ENCODE data around the gene CNST. TPM values are rescaled to one million over a fixed set of nuclear protein-coding genes. Genes with fewer than 3 reads are reported as not detected.

Gene CNST
- total and polyA plus RNA-seq, 2 of the 13 experiments (the other 11 are each of a cell fraction or from before 2014, with no cell fraction given), result 6.3 to 12.4 TPM

DNA sequence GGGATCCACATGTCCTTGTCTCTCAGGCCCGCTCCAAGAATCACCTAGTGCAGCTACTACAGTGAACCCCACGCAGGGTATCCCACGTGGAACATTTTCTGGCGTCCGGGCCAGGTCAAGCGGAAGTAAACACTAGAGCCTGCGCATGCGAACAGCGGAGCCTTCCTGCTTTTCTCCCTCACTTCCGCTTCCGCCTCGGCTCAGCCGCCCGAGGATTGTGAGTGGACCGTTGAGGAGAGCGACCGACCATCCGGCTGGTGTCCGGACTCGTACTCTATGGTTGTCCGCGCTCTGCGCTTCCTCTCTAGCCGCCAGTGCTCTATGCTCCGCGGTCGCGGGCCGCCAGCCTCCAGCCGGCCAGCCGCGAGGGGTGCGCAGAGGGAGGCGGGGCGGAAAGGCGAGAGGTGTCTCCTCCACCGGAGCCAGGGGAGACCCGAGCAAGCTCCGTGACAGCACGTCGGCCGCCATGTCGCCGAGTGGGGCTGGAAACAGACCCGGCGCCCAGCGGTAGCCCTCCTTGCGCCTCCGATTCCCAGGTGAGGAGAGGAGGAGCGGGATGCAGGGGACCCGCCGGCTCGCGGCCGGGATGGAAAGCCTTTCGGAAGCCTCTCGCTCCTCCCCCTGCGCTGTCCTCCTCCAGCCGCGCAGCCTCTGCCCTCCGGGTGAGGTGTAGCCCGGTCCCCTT, at the start of gene CNST, which contains the start of gene TFB2M (continued):
- no peak for TF ChIP-seq SIX4 (CRISPR knock-in tag; IDR thresholded peaks at IDR 0.05)
- TF ChIP-seq ZNF660 (CRISPR knock-in tag; IDR thresholded peaks at IDR 0.05; ENCODE audit: borderline replicate concordance, low read depth), result no peak
- TF ChIP-seq SKI (IDR thresholded peaks at IDR 0.05; ENCODE audit: partially characterized antibody), result peak; percentile 77
- TF ChIP-seq ATF3 (CRISPR knock-in tag; IDR thresholded peaks at IDR 0.05), result 0 out of 2 replicates have a peak, but pooled peaks have one; percentile 11
- no peak for TF ChIP-seq MEF2D (CRISPR knock-in tag; IDR thresholded peaks at IDR 0.05)
- no peak for TF ChIP-seq SYNCRIP (IDR thresholded peaks at IDR 0.05; ENCODE audit: insufficient read depth, low read depth, low read length)
- TF ChIP-seq, protein P1, sequence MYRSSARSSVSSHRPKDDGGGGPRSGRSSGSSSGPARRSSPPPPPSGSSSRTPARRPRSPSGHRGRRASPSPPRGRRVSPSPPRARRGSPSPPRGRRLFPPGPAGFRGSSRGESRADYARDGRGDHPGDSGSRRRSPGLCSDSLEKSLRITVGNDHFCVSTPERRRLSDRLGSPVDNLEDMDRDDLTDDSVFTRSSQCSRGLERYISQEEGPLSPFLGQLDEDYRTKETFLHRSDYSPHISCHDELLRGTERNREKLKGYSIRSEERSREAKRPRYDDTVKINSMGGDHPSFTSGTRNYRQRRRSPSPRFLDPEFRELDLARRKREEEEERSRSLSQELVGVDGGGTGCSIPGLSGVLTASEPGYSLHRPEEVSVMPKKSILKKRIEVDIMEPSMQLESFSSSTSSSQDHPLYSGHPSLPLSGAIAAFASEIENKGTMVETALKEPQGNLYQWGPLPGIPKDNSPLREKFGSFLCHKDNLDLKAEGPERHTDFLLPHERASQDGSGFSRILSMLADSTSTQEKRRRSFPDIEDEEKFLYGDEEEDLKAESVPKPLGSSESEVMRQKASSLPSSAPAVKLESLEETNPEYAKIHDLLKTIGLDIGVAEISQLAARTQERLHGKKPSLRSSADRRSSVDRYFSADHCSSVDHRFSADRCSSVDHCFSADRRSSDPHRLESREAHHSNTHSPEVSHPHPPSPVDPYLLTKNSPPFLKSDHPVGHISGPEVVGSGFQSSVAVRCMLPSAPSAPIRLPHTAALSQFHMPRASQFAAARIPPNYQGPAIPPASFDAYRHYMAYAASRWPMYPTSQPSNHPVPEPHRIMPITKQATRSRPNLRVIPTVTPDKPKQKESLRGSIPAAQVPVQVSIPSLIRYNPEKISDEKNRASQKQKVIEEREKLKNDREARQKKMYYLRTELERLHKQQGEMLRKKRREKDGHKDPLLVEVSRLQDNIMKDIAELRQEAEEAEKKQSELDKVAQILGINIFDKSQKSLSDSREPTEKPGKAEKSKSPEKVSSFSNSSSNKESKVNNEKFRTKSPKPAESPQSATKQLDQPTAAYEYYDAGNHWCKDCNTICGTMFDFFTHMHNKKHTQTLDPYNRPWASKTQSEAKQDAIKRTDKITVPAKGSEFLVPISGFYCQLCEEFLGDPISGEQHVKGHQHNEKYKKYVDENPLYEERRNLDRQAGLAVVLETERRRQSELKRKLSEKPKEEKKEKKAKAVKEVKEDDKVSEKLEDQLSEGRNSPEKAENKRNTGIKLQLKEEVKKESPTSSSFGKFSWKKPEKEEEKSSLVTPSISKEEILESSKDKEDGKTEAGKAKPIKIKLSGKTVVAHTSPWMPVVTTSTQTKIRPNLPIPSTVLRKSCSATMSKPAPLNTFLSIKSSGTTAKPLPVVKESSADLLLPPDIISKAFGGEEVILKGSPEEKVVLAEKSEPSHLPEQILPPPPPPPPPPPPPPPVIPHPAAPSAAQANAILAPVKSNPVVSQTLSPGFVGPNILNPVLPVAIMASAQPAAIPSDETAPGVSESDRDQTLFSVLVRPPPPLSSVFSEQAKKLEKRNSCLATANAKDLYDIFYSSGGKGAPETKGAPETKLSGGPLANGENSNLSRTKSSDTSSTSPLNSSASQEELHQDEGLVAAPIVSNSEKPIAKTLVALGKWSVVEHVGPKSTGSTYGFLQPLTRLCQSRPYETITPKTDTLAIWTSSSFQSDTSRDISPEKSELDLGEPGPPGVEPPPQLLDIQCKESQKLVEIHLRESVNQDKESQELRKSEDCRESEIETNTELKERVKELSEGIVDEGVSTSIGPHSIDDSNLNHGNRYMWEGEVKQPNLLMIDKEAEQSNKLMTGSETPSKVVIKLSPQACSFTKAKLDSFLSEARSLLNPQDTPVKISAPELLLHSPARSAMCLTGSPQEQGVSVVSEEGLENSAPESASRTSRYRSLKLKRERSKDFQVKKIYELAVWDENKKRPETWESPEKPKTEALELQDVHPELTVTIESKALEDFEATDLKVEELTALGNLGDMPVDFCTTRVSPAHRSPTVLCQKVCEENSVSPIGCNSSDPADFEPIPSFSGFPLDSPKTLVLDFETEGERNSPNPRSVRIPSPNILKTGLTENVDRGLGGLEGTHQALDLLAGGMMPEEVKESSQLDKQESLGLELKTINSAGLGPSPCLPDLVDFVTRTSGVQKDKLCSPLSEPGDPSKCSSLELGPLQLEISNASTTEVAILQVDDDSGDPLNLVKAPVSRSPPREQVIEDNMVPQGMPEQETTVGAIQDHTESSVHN (CRISPR knock-in tag; IDR thresholded peaks at IDR 0.05), result no peak
- no peak for TF ChIP-seq ATM (IDR thresholded peaks at IDR 0.05; ENCODE audit: borderline replicate concordance)
- TF ChIP-seq, protein P2, sequence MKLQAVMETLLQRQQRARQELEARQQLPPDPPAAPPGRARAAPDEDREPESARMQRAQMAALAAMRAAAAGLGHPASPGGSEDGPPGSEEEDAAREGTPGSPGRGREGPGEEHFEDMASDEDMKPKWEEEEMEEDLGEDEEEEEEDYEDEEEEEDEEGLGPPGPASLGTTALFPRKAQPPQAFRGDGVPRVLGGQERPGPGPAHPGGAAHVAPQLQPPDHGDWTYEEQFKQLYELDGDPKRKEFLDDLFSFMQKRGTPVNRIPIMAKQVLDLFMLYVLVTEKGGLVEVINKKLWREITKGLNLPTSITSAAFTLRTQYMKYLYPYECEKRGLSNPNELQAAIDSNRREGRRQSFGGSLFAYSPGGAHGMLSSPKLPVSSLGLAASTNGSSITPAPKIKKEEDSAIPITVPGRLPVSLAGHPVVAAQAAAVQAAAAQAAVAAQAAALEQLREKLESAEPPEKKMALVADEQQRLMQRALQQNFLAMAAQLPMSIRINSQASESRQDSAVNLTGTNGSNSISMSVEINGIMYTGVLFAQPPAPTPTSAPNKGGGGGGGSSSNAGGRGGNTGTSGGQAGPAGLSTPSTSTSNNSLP (IDR thresholded peaks at IDR 0.05; ENCODE audit: low read depth, low read length), result no peak
- TF ChIP-seq KDM6A (CRISPR knock-in tag; IDR thresholded peaks at IDR 0.05; ENCODE audit: low read depth), result no peak
- TF ChIP-seq ZNF253 (CRISPR knock-in tag; IDR thresholded peaks at IDR 0.05; ENCODE audit: borderline replicate concordance), result no peak
- TF ChIP-seq, protein P3, sequence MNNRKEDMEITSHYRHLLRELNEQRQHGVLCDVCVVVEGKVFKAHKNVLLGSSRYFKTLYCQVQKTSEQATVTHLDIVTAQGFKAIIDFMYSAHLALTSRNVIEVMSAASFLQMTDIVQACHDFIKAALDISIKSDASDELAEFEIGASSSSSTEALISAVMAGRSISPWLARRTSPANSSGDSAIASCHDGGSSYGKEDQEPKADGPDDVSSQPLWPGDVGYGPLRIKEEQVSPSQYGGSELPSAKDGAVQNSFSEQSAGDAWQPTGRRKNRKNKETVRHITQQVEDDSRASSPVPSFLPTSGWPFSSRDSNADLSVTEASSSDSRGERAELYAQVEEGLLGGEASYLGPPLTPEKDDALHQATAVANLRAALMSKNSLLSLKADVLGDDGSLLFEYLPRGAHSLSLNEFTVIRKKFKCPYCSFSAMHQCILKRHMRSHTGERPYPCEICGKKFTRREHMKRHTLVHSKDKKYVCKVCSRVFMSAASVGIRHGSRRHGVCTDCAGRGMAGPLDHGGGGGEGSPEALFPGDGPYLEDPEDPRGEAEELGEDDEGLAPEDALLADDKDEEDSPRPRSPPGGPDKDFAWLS (CRISPR knock-in tag; IDR thresholded peaks at IDR 0.05; ENCODE audit: borderline replicate concordance), result no peak
- TF ChIP-seq RBAK (CRISPR knock-in tag; IDR thresholded peaks at IDR 0.05), result no peak
- TF ChIP-seq SNAPC2 (CRISPR knock-in tag; IDR thresholded peaks at IDR 0.05), result no peak
- TF ChIP-seq ZNF501 (CRISPR knock-in tag; IDR thresholded peaks at IDR 0.05), result no peak; the same call in none of the 2 replicates
- no peak for TF ChIP-seq HNRNPH1 (optimal IDR thresholded peaks at IDR 0.05; ENCODE audit: low read depth, low read length)
- TF ChIP-seq FOSL1 (CRISPR knock-in tag; IDR thresholded peaks at IDR 0.05; ENCODE audit: borderline replicate concordance), result no peak
- peak; percentile 41; the same call in 1 of the 2 replicates for TF ChIP-seq GFI1 (CRISPR knock-in tag; IDR thresholded peaks at IDR 0.05; ENCODE audit: borderline replicate concordance)

All from HepG2 (cell line).